KMS-11 (cell line): Measurements from ENCODE around the gene CENPF.

Source experiments
- H2AFZ ChIP-seq: fragments of 200-600 bp; sonication (generic); 2 replicates; pipeline ENCODE4 v1.6.1; 2016; ENCODE audit warnings: antibody characterized with exemption, mixed run types, low read depth
- H3K27ac ChIP-seq: fragments of 200-600 bp; sonication (generic); 2 replicates; pipeline ENCODE4 v1.6.1; 2016; ENCODE audit warnings: mild to moderate bottlenecking, mixed run types
- H3K27me3 ChIP-seq: fragments of 200-600 bp; sonication (generic); 2 replicates; pipeline ENCODE4 v1.6.1; 2017; ENCODE audit warnings: mild to moderate bottlenecking, low read depth, mixed run types, moderate library complexity; ENCODE audit not compliant: insufficient read depth
- H3K36me3 ChIP-seq: fragments of 200-600 bp; sonication (generic); 2 replicates; pipeline ENCODE4 v1.6.1; 2017; ENCODE audit warnings: mild to moderate bottlenecking, mixed run types; ENCODE audit not compliant: insufficient read depth
- H3K4me1 ChIP-seq: fragments of 200-600 bp; sonication (generic); 2 replicates; pipeline ENCODE4 v1.6.1; 2016; ENCODE audit warnings: mild to moderate bottlenecking, low read depth, mixed run types; ENCODE audit not compliant: poor library complexity, severe bottlenecking
- H3K4me2 ChIP-seq: fragments of 200-600 bp; sonication (generic); 2 replicates; pipeline ENCODE4 v1.7.0; 2016; ENCODE audit warnings: mild to moderate bottlenecking, mixed run types
- H3K4me3 ChIP-seq: fragments of 200-600 bp; sonication (generic); IDR thresholded peaks from 2 replicates; pipeline ENCODE4 v1.6.1; 2017; ENCODE audit warnings: low read depth, low read length, mixed read lengths; ENCODE audit not compliant: insufficient read depth
- H3K79me2 ChIP-seq: fragments of 200-600 bp; sonication (generic); 2 replicates; pipeline ENCODE4 v1.6.1; 2016; ENCODE audit warnings: low read depth, mixed run types; ENCODE audit not compliant: insufficient read depth
- H3K9ac ChIP-seq: fragments of 200-600 bp; sonication (generic); 2 replicates; pipeline ENCODE4 v1.6.1; 2016; ENCODE audit warnings: mild to moderate bottlenecking, mixed run types
- H4K20me1 ChIP-seq: fragments of 200-600 bp; sonication (generic); 2 replicates; pipeline ENCODE4 v1.6.1; 2016; ENCODE audit warnings: mild to moderate bottlenecking, mixed run types; ENCODE audit not compliant: insufficient read depth
- CTCF ChIP-seq: fragments of 200-600 bp; sonication (generic); conservative IDR thresholded peaks from 2 replicates; pipeline ENCODE4 v1.6.1; 2017; ENCODE audit warnings: low read depth, mild to moderate bottlenecking, antibody characterized with exemption, low read length, moderate library complexity, mixed read lengths

Gene CENPF

DNA sequence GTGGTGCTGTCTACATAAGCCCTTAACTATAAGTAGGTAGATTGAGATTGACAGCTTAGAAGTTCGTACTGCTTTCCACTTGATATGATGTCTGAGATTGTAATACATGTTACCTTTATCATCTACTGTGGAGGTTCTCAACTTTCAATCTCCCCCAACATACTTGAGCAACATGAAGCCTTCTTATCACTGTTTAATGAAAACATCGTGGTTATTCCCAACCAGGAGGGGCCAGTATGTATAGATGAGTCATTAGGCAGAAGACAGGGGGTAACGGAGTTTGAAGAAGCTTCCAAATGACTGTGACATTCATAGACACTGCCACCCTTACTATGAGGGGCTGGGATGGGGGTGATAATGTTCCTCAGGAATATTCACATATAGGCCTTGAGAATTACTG, 36.0 kb downstream of the CENPF start:
- Histone ChIP-seq H3K36me3 (peaks cover 9% of the 10 kb centered on the region; the same call in 1 of the 2 replicates), H3K27ac (no peak overlapping the region), H3K9ac (no peak overlapping the region), H3K4me3 (no peak overlapping the region), H3K79me2 (no peaks in the 10 kb centered on the region), H3K4me1 (no peaks in the 10 kb centered on the region), H3K4me2 (no peak overlapping the region), H4K20me1 (no peaks in the 10 kb centered on the region), H2AFZ (no peak overlapping the region), H3K27me3 (no peaks in the 10 kb centered on the region)
- TF ChIP-seq CTCF = no peak

- Histone ChIP-seq H4K20me1 (no peaks in the 10 kb centered on the region), H2AFZ (no peak overlapping the region), H3K36me3 (peaks cover 13% of the 10 kb centered on the region; the same call in 1 of the 2 replicates), H3K4me3 (no peak overlapping the region), H3K27me3 (no peaks in the 10 kb centered on the region), H3K4me2 (no peak overlapping the region), H3K4me1 (peaks cover 12% of the 10 kb centered on the region), H3K27ac (no peak overlapping the region), H3K79me2 (no peaks in the 10 kb centered on the region), H3K9ac (no peak overlapping the region)
- TF ChIP-seq CTCF = no peak
Observed at GRCh38 chr1:214640431-214641213, 37.6 kb downstream of the CENPF start.

DNA sequence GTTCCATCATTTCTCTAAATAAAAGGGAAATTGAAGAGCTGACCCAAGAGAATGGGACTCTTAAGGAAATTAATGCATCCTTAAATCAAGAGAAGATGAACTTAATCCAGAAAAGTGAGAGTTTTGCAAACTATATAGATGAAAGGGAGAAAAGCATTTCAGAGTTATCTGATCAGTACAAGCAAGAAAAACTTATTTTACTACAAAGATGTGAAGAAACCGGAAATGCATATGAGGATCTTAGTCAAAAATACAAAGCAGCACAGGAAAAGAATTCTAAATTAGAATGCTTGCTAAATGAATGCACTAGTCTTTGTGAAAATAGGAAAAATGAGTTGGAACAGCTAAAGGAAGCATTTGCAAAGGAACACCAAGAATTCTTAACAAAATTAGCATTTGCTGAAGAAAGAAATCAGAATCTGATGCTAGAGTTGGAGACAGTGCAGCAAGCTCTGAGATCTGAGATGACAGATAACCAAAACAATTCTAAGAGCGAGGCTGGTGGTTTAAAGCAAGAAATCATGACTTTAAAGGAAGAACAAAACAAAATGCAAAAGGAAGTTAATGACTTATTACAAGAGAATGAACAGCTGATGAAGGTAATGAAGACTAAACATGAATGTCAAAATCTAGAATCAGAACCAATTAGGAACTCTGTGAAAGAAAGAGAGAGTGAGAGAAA, 38.4 kb downstream of the CENPF start:
- Histone ChIP-seq H4K20me1 (no peaks in the 10 kb centered on the region), H2AFZ (no peak overlapping the region), H3K27me3 (no peaks in the 10 kb centered on the region), H3K36me3 (peaks cover 13% of the 10 kb centered on the region; the same call in 1 of the 2 replicates), H3K27ac (no peak overlapping the region), H3K4me2 (no peak overlapping the region), H3K4me3 (no peak overlapping the region), H3K79me2 (no peaks in the 10 kb centered on the region), H3K9ac (no peak overlapping the region), H3K4me1 (peaks cover 12% of the 10 kb centered on the region)
- no peak for TF ChIP-seq CTCF

GRCh38 chr1:214643030-214643429, 40.0 kb downstream of the CENPF start:
- Histone ChIP-seq H3K36me3 (peaks cover 13% of the 10 kb centered on the region; the same call in 1 of the 2 replicates), H3K27ac (no peak overlapping the region), H3K79me2 (no peaks in the 10 kb centered on the region), H3K4me3 (no peak overlapping the region), H3K4me1 (peaks cover 12% of the 10 kb centered on the region), H2AFZ (no peak overlapping the region), H4K20me1 (no peaks in the 10 kb centered on the region), H3K27me3 (no peaks in the 10 kb centered on the region), H3K4me2 (no peak overlapping the region), H3K9ac (no peak overlapping the region)
- no peak for TF ChIP-seq CTCF
